VCaP (cell line): Measurements from ENCODE around the gene BBS9.
"Not testable (repeated sequence)": the region's sequence is repeated elsewhere in the genome, so short reads cannot be mapped to it uniquely, and the experiment has no call there.

Experiments used
- H3K27ac ChIP-seq: fragments of 450-650 bp; 2 replicates; pipeline ENCODE4 v1.5.1; 2017
- TF ChIP-seq, protein P1 (sequence below): fragments of 450-650 bp; conservative IDR thresholded peaks from 2 replicates; pipeline ENCODE4 v1.5.1; 2017; ENCODE audit warnings: mild to moderate bottlenecking, moderate library complexity

The BBS9 gene

DNA sequence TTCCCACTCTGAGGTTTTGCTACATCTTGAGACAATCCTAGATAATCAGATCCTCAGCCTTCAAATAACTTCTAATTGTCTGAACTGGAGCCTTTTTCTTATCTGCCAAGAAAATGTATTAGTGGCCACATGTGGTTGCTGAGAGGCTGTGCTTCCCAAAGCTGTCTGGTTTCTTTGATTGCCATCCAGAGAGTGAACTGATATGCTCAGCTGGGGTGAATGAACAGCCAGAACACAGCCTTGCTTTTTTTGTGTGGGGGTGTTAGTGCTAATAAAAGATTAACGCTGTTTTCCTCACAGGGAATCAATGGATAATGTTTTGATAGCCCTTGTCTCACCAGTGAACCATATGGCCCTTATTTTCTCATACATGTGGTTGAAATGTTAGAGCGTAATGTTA, 66.9 kb downstream of the BBS9 start:
- H3K27ac ChIP-seq, result no peak overlapping the region
- TF ChIP-seq, protein P1, sequence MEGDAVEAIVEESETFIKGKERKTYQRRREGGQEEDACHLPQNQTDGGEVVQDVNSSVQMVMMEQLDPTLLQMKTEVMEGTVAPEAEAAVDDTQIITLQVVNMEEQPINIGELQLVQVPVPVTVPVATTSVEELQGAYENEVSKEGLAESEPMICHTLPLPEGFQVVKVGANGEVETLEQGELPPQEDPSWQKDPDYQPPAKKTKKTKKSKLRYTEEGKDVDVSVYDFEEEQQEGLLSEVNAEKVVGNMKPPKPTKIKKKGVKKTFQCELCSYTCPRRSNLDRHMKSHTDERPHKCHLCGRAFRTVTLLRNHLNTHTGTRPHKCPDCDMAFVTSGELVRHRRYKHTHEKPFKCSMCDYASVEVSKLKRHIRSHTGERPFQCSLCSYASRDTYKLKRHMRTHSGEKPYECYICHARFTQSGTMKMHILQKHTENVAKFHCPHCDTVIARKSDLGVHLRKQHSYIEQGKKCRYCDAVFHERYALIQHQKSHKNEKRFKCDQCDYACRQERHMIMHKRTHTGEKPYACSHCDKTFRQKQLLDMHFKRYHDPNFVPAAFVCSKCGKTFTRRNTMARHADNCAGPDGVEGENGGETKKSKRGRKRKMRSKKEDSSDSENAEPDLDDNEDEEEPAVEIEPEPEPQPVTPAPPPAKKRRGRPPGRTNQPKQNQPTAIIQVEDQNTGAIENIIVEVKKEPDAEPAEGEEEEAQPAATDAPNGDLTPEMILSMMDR, result no peak

DNA sequence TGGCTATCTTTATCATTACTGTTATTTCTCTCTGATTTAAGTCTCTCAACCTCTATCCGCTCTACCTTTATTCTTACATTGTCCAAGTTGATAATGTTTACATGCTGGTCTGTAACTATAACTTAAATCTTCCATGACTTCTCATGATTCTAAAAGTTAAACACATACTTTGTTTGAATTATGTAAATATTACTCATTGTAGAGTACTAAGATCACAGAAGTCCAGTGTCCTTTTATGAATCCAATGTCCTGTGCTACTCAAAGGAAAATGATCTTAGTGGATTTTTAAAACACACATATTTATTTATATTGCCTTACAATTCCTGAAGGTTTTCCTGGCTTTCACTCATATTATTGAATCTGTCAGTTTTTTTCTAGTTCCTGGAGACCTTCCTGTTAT, 70.9 kb downstream of the BBS9 start:
- TF ChIP-seq, protein P1, result no peak
- H3K27ac ChIP-seq, result no peak overlapping the region

DNA sequence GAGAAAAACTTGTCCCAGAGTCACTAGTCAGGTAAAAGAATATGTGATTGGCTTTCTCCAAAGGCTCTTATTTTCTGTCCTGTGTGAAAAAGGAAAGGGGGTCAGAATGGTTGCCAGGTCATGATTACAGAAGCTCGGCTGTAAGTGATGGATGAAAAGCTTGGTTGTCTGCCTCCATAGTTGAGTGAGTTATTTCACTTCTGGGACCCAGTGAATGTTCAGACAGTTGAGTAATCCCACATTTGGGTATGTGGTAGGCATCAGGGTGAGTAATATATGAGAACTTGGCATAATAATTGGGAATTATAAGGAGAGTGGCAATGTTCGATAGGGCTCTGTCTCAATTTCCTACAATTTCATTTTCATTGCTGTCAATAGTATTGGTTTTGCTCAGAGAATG, 72.5 kb downstream of the BBS9 start:
- TF ChIP-seq, protein P1, result no peak
- H3K27ac ChIP-seq, result no peak overlapping the region

DNA sequence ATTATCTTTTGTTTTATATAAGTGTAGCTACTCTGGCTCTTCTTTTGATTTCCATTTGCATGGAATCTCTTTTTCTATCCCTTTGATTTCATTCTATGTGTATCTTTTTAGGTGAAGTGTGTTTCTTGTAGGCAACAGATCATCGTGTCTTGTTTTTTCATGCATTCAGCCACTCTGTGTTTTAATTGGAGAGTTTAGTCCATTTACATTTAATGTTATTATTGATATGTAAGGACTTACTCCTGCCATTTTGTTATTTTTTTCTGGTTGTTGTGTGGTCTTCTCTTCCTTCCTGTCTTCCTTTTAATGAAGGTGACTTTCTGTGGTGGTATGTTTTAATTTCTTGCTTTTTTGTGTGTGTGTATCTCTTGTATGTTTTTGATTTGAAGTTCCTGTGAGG, 81.6 kb downstream of the BBS9 start:
- no peak overlapping the region for H3K27ac ChIP-seq
- TF ChIP-seq, protein P1, result no peak

DNA sequence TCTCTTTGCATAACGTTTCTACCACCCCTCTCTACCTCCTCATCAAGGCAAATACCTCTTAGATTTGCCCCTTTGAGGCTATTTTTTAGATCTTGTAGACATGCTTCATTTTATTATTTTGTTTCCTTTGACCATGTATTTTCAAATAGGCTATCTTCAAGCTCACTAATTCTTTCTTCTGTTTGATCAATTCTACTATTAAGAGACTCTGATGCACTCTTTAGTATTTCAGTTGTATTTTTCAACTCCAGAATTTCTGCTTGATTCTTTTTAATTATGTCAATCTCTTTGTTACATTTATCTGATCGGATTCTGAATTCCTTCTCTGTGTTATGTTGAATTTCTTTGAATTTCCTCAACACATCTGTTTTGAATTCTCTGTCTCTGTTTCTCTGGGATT, 82.8 kb downstream of the BBS9 start:
- H3K27ac ChIP-seq, result no peak overlapping the region
- TF ChIP-seq, protein P1, result no peak

DNA sequence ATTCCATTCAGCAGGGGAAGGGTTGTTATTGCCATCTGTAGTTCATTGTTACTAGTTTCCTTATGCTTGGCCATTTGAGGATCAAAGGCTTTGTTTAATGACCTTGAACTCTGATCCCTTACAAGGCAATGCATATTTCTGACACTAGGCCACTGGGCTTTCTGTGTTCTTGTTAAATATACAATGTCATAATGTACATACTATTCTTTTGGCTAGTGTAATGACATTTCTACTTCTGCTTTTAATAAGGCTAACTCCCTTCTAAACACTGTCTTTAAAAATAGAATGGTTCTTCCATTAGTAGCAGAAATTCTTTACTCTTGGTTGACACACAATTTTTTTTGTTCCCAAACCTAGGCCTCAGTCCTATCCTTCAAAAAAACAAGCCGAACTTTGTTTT, 86.6 kb downstream of the BBS9 start:
- TF ChIP-seq, protein P1, result no peak
- H3K27ac ChIP-seq, result no peak overlapping the region

DNA sequence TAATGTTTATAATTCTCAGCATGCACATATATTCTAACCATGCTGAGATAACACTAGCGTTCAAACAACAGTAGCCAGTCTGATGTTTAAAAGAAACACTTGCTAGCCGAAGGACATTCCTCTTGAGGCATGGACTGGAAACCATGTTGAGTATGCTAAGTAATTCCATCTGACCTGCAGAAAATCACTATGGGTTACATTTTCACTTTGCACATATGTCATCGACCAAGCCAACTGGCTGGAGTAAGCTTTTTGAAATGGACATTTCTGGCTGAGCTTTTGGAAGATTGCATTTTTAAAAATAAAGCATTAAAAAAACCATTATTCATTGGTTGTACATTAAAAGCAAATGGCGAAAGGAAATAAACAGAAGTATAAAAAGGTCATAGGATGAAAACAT, 88.2 kb downstream of the BBS9 start:
- TF ChIP-seq, protein P1, result no peak
- H3K27ac ChIP-seq, result no peak overlapping the region

DNA sequence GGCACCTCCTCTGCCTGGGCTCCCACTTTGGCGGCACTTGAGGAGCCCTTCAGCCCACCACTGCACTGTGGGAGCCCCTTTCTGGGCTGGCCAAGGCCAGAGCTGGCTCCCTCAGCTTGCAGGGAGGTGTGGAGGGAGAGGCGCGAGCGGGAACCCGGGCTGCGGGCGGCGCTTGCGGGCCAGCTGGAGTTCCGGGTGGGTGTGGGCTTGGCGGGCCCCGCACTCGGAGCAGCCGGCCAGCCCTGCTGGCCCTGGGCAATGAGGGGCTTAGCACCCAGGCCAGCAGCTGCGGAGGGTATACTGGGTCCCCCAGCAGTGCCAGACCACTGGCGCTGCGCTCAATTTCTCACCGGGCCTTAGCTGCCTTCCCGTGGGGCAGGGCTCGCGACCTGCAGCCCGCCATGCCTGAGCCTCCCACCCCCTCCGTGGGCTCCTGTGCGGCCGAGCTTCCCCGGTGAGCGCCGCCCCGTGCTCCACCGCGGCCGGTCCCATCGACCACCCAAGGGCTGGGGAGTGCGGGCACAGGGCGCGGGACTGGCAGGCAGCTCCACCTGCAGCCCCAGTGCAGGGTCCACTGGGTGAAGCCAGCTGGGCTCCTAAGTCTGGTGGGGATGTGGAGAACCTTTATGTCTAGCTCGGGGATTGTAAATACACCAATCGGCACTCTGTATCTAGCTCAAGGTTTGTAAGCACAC, 89.6 kb downstream of the BBS9 start:
- not testable (repeated sequence) for H3K27ac ChIP-seq
